Esophagus squamous epithelium (tissue), 4 donors: ENCODE results near the gene RABGAP1.

Experiments
- CTCF ChIP-seq, 6 experiments: fragments of 450-650 bp in 4 of 6; fragments of 200-600 bp in 2 of 6; sonication (generic) in 2 of 6; IDR thresholded peaks; one replicate each; pipeline ENCODE4 v1.5.1; 2016 to 2019; ENCODE audit warnings: antibody characterized with exemption in 6 of 6, mild to moderate bottlenecking in 4 of 6, moderate library complexity in 4 of 6
- POLR2A ChIP-seq, 4 donors: fragments of 450-650 bp; IDR thresholded peaks; one replicate each; pipeline ENCODE4 v1.6.1; 2017; ENCODE audit warnings: antibody characterized with exemption in 4 of 4, mild to moderate bottlenecking in 4 of 4, moderate library complexity in 3 of 4

DNA sequence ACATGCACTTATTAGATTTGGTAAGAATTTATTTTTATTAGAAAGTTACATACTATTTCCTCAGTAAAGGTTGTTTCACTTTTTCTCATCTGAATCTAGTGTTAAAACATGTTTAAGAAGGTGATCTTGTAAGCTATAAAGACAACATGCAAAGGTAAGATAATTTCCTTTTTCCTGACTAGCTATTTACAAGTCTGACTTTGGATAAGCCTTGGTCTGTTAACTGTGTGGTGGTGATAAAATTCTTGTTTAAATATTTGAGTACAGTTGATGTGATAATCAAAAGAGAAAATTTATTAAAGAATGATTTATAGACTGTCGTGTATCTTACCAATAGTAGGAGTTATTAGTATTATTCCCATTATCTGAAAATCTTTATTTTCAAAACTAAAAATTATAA, 55.8 kb downstream of the RABGAP1 start:
- TF ChIP-seq CTCF (IDR thresholded peaks at IDR 0.05), result no peak
- TF ChIP-seq POLR2A (IDR thresholded peaks at IDR 0.05), result no peak
